Smooth muscle cell of the brain vasculature (primary cell): ENCODE results near the gene PLAC9.

Experiments used
- DNase-seq: peaks from one replicate; pipeline ENCODE4 v3.0.0-alpha.2; 2012; ENCODE audit warnings: low read depth, low spot score

Gene PLAC9

DNA sequence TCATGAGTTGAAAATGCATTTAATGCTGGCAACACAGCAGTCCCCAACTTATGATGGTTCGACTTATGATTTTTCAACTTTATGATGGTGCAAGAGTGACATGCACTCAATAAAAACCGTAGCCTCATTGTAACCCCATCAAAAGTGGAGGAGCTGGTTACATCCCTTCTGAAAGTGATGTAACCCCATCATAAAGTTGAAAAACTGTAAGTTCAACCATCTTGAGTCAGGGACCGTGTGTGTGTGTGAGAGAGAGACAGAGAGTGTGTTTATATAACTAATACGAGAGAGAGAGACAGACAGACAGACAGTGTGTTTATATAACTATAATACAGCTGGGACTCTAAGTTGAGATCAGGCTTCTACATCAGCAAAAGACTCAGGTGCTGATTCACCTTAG lies 51.8 kb downstream of the PLAC9 start:
- DNase-seq, result no peak

DNA sequence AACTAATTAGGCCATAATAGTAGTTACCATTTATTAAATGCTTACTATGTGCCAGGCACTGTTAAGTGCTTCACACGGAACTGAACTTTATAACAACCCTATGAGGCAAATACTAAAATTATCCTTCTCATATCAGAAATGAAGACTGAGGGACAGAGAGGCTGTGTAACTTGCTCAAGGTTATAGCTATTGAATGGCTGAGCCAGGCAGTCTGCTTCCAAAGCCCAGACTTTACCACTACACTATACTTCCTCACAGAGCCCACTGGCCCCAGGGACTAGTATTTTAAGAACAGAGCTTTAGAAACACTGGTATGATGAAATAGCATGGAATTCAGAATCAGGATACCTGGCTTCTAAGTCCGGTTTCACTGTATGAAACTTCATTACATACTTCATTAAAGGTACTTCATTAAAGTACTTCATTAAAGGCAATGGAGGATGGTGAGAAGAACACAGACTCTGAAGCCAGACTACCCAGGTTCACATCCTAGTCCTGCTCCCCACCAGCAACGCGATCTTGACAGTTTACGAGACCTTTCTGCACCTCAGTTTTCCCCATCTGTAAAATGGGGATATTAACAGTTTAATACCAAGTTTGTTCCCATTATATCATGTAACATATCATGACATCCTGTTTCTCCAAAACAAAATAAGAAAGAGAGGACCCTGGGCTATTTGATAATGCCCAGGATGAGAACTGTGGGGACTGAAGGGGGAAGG lies 53.2 kb downstream of the PLAC9 start:
- no peak for DNase-seq

- no peak for DNase-seq
Observed at GRCh38 chr10:80186364-80187012, 54.0 kb downstream of the PLAC9 start.

- DNase-seq, result no peak
Observed at GRCh38 chr10:80187060-80187459, 54.5 kb downstream of the PLAC9 start.

GRCh38 chr10:80187465-80188409 lies 55.2 kb downstream of the PLAC9 start:
- DNase-seq, result no peak

- no peak for DNase-seq
Observed at GRCh38 chr10:80188713-80189112, 56.2 kb downstream of the PLAC9 start.

DNA sequence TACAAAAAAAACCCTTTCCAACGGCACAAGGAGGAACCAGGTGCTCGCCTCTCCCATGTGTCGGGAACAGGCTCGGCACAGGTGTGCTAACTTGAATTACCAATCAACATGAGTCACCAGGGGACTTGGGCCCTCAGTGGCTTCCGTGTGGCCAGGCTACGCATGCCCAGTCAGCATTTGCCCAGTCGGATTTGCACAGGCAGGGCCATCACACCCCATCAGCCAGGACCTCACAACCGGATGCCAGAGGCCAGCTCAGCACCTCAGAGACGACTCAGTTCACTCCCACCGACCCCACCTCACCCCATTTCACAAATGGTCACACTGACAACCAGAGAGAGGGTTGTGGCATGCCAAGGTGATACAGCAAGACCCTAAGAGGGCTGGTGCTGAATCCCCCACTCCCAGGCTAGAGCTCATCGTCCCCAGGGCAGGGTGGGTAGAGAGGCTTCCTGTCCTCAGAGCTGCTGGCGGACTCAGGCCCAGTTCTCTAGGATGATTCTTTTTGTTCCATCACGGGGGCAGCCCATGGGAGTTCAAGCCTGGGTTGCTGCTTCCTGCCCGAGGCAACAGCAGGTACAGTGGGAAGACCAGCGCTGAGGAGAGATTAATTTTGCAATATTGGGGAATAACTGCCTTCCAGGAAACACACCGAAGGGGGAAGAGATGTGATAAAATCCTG lies 59.2 kb downstream of the PLAC9 start:
- DNase-seq, result no peak

- DNase-seq, result no peak
Observed at GRCh38 chr10:80192553-80192952, 60.0 kb downstream of the PLAC9 start.

GRCh38 chr10:80194373-80195045 lies 62.0 kb downstream of the PLAC9 start:
- no peak for DNase-seq
